ENCODE data around the gene GDE1. TPM values are rescaled to one million over a fixed set of nuclear protein-coding genes. Genes with fewer than 3 reads are reported as not detected.

GDE1 gene
- total RNA-seq = 31.2 TPM

- intact Hi-C loops (cut with DNase I) = no loop called here
- peaks cover 57% of the 10 kb centered on the region for H3K4me1 ChIP-seq
- peaks cover 0 to 5% of the 10 kb centered on the region in 2 donors for H3K36me3 ChIP-seq
- no peaks in the 10 kb centered on the region for H3K27me3 ChIP-seq
- TF ChIP-seq POLR2A (IDR thresholded peaks at IDR 0.05) = peak in 1 of 2 donors; percentile 91
- TF ChIP-seq CTCF (IDR thresholded peaks at IDR 0.05) = no peak
- peak; percentile 83 to 96 for TF ChIP-seq POLR2AphosphoS5 (IDR thresholded peaks at IDR 0.05; ENCODE audit: insufficient read depth in 1 of 2, low read depth in 1 of 2)
- H3K9me3 ChIP-seq = no peaks in the 10 kb centered on the region
- DNase-seq (ENCODE audit: extremely low spot score in 2 of 2) = peak in 1 of 2 donors; percentile 96
- H3K4me3 ChIP-seq = peak within 1 kb of the TSS; percentile 78 to 79
- H3K27ac ChIP-seq = peak within 1 kb of the TSS; percentile 79
These were observed at the start of gene GDE1 for GRCh38 chr16:19521471-19522396. Gene GDE1 (minus strand): TSS chr16:19522098. CDS start chr16:19521964, 134 bp downstream.

- Histone ChIP-seq H3K4me3 (no peak overlapping the region), H3K9me3 (no peaks in the 10 kb centered on the region), H3K27me3 (no peaks in the 10 kb centered on the region), H3K4me1 (no peaks in the 10 kb centered on the region), H3K36me3 (peaks cover 2 to 51% of the 10 kb centered on the region in 2 donors), H3K27ac (no peak overlapping the region)
- DNase-seq (ENCODE audit: extremely low spot score in 2 of 2) = no peak
- TF ChIP-seq POLR2AphosphoS5 (IDR thresholded peaks at IDR 0.05; ENCODE audit: insufficient read depth in 1 of 2, low read depth in 1 of 2) = no peak
- TF ChIP-seq CTCF (IDR thresholded peaks at IDR 0.05) = no peak
- TF ChIP-seq POLR2A (IDR thresholded peaks at IDR 0.05) = no peak
- intact Hi-C loops (cut with DNase I) = no loop called here
These were observed 45.7 kb upstream of the GDE1 start for GRCh38 chr16:19567560-19567959.

- TF ChIP-seq POLR2AphosphoS5 (IDR thresholded peaks at IDR 0.05; ENCODE audit: insufficient read depth in 1 of 2, low read depth in 1 of 2) (no peak), CTCF (IDR thresholded peaks at IDR 0.05) (no peak), POLR2A (IDR thresholded peaks at IDR 0.05) (no peak)
- intact Hi-C loops (cut with DNase I) = no loop called here
- no peaks in the 10 kb centered on the region for H3K9me3 ChIP-seq
- peaks cover 2 to 44% of the 10 kb centered on the region in 2 donors for H3K36me3 ChIP-seq
- no peak overlapping the region for H3K4me3 ChIP-seq
- no peak for DNase-seq (ENCODE audit: extremely low spot score in 2 of 2)
- no peaks in the 10 kb centered on the region for H3K27me3 ChIP-seq
- no peaks in the 10 kb centered on the region for H3K4me1 ChIP-seq
- H3K27ac ChIP-seq = no peak overlapping the region
These were observed 44.5 kb upstream of the GDE1 start for GRCh38 chr16:19566362-19566761.

GRCh38 chr16:19563377-19563776 lies 41.5 kb upstream of the GDE1 start:
- DNase-seq (ENCODE audit: extremely low spot score in 2 of 2) = no peak
- Histone ChIP-seq H3K27ac (no peak overlapping the region), H3K4me1 (no peaks in the 10 kb centered on the region), H3K9me3 (no peaks in the 10 kb centered on the region), H3K36me3 (peaks cover 2 to 25% of the 10 kb centered on the region in 2 donors), H3K4me3 (no peak overlapping the region), H3K27me3 (no peaks in the 10 kb centered on the region)
- intact Hi-C loops (cut with DNase I) = no loop called here
- TF ChIP-seq POLR2A (IDR thresholded peaks at IDR 0.05) (no peak), POLR2AphosphoS5 (IDR thresholded peaks at IDR 0.05; ENCODE audit: insufficient read depth in 1 of 2, low read depth in 1 of 2) (no peak)

GRCh38 chr16:19560078-19560477 lies 38.2 kb upstream of the GDE1 start:
- no peak overlapping the region for H3K4me3 ChIP-seq
- TF ChIP-seq POLR2AphosphoS5 (IDR thresholded peaks at IDR 0.05; ENCODE audit: insufficient read depth in 1 of 2, low read depth in 1 of 2) = no peak
- no peak for TF ChIP-seq CTCF (IDR thresholded peaks at IDR 0.05)
- no peaks in the 10 kb centered on the region for H3K9me3 ChIP-seq
- intact Hi-C loops (cut with DNase I) = no loop called here
- DNase-seq (ENCODE audit: extremely low spot score in 2 of 2) = no peak
- peaks cover 0 to 3% of the 10 kb centered on the region in 2 donors for H3K36me3 ChIP-seq
- H3K27ac ChIP-seq = no peak overlapping the region
- H3K27me3 ChIP-seq = no peaks in the 10 kb centered on the region
- H3K4me1 ChIP-seq = peaks cover 11% of the 10 kb centered on the region

Measured in vagina (tissue), 2 donors.